HepG2 (cell line): ENCODE data around the gene SMO. TPM values are rescaled to one million over a fixed set of nuclear protein-coding genes. Genes with fewer than 3 reads are reported as not detected.

Source experiments
- ELK4 ChIP-seq: sonication (generic); formaldehyde crosslinking; IDR thresholded peaks from 2 replicates; pipeline ENCODE4 v1.9.0; 2021; ENCODE audit warnings: missing genetic modification reagents, borderline replicate concordance
- HDAC6 ChIP-seq: fragments of 200-600 bp; sonication (generic); IDR thresholded peaks from 2 replicates; pipeline ENCODE4 v1.7.0; 2017; ENCODE audit warnings: mild to moderate bottlenecking, antibody characterized with exemption, low read length, low read depth
- JARID2 ChIP-seq: sonication (generic); formaldehyde crosslinking; IDR thresholded peaks from 2 replicates; pipeline ENCODE4 v1.8.1; 2023; ENCODE audit warnings: missing genetic modification reagents, inconsistent platforms; ENCODE audit not compliant: insufficient replicate concordance
- NFIC ChIP-seq: IDR thresholded peaks from 2 replicates; pipeline ENCODE4 v1.6.1; 2012; ENCODE audit warnings: mild to moderate bottlenecking, low read length, inconsistent platforms
- PAXIP1 ChIP-seq: sonication (generic); formaldehyde crosslinking; conservative IDR thresholded peaks from 2 replicates; pipeline ENCODE4 v1.4.0; 2020; ENCODE audit warnings: mild to moderate bottlenecking, missing genetic modification reagents, moderate library complexity
- PHF5A ChIP-seq: IDR thresholded peaks from one replicate; pipeline ENCODE4 v1.6.1; 2018; ENCODE audit warnings: low read depth, missing genetic modification reagents; ENCODE audit not compliant: unreplicated experiment
- SCMH1 ChIP-seq: sonication (generic); formaldehyde crosslinking; IDR thresholded peaks from 2 replicates; pipeline ENCODE4 v1.9.0; 2021; ENCODE audit warnings: missing genetic modification reagents, mild to moderate bottlenecking, borderline replicate concordance
- SKI ChIP-seq: fragments of 450-650 bp; IDR thresholded peaks from one replicate; pipeline ENCODE4 v1.6.1; 2018; ENCODE audit warnings: mild to moderate bottlenecking; ENCODE audit not compliant: partially characterized antibody
- SMC3 ChIP-seq: IDR thresholded peaks from 2 replicates; pipeline ENCODE4 v1.6.1; 2011; ENCODE audit warnings: low read length, improper control_type of control experiment
- TCF12 ChIP-seq, 2 experiments: fragments of 450-650 bp in 1 of 2; sonication (generic) in 1 of 2; formaldehyde crosslinking in 1 of 2; IDR thresholded peaks; 2 replicates each; pipeline versions ENCODE4 v1.6.1 to v1.8.0; 2017 to 2022; ENCODE audit warnings: antibody characterized with exemption in 1 of 2, mild to moderate bottlenecking in 1 of 2, missing genetic modification reagents in 1 of 2, moderate library complexity in 1 of 2
- ZBTB21 ChIP-seq: sonication (generic); formaldehyde crosslinking; IDR thresholded peaks from 2 replicates; pipeline ENCODE4 v1.4.0; 2020; ENCODE audit warnings: missing genetic modification reagents
- ZNF124 ChIP-seq: sonication (generic); formaldehyde crosslinking; IDR thresholded peaks from 2 replicates; pipeline ENCODE4 v1.4.0; 2020; ENCODE audit warnings: missing genetic modification reagents
- ZNF180 ChIP-seq: sonication (generic); formaldehyde crosslinking; IDR thresholded peaks from 2 replicates; pipeline ENCODE4 v1.4.0; 2020; ENCODE audit warnings: low read depth, missing genetic modification reagents, borderline replicate concordance
- ZNF280B ChIP-seq: sonication (generic); formaldehyde crosslinking; IDR thresholded peaks from 2 replicates; pipeline ENCODE4 v1.5.0; 2020; ENCODE audit warnings: missing genetic modification reagents, mild to moderate bottlenecking, borderline replicate concordance
- ZNF784 ChIP-seq: sonication (generic); formaldehyde crosslinking; IDR thresholded peaks from 2 replicates; pipeline ENCODE4 v1.5.1; 2020; ENCODE audit warnings: missing genetic modification reagents, mild to moderate bottlenecking, borderline replicate concordance
- ZNF790 ChIP-seq: sonication (generic); formaldehyde crosslinking; IDR thresholded peaks from 2 replicates; pipeline ENCODE4 v1.8.0; 2022; ENCODE audit warnings: missing genetic modification reagents, mild to moderate bottlenecking, borderline replicate concordance
- ZNF800 ChIP-seq: sonication (generic); formaldehyde crosslinking; IDR thresholded peaks from 2 replicates; pipeline ENCODE4 v1.4.0; 2020; ENCODE audit warnings: missing genetic modification reagents
- ZSCAN29 ChIP-seq: sonication (generic); formaldehyde crosslinking; conservative IDR thresholded peaks from 2 replicates; pipeline ENCODE4 v1.4.0; 2020; ENCODE audit warnings: mild to moderate bottlenecking, missing genetic modification reagents
- ZSCAN31 ChIP-seq: sonication (generic); formaldehyde crosslinking; IDR thresholded peaks from 2 replicates; pipeline ENCODE4 v1.5.0; 2020; ENCODE audit warnings: low read depth, mild to moderate bottlenecking, missing genetic modification reagents
- polyA plus RNA-seq, 8 experiments: library from polyadenylated mRNA; depleted of rRNA in 3 of 8; stranded (reverse) in 7 of 8; unstranded in 1 of 8; fragments of >200 nt; fragmentation: Illumina TruSeq in 4 of 8; extraction: Trizol in 4 of 8; gene quantifications; 2 replicates each; pipeline versions ENCODE4 v1.2.1 to v1.2.3, GENCODE V29; 2011 to 2016; ENCODE audit warnings: low read depth in 4 of 8, missing spikeins in 1 of 8, mixed read lengths in 1 of 8; ENCODE audit not compliant: insufficient read depth in 1 of 8
- total RNA-seq, 5 experiments: library from RNA; depleted of rRNA; stranded (reverse); fragments of >200 nt; fragmentation: Illumina TruSeq; extraction: Trizol; gene quantifications; 2 replicates each; pipeline ENCODE4 v1.2.3, GENCODE V29; 2016; ENCODE audit warnings: low read depth in 1 of 5

Gene SMO
- total and polyA plus RNA-seq, 2 of the 13 experiments (the other 11 are each of a cell fraction or from before 2014, with no cell fraction given) = 23.8 to 32.3 TPM

- TF ChIP-seq ELK4 (CRISPR knock-in tag) (no peak), SKI (no peak), ZNF790 (CRISPR knock-in tag) (no peak), ZNF180 (CRISPR knock-in tag) (no peak), ZNF124 (CRISPR knock-in tag) (no peak), ZNF784 (no peak), PHF5A (no peak), SCMH1 (CRISPR knock-in tag) (no peak), SMC3 (peak; percentile 19; the same call in 1 of the 2 replicates), PAXIP1 (no peak), JARID2 (CRISPR knock-in tag) (no peak), HDAC6 (no peak), ZSCAN31 (CRISPR knock-in tag) (no peak), TCF12 (IDR thresholded peaks at IDR 0.05) (no peak), TCF12 (CRISPR knock-in tag; IDR thresholded peaks at IDR 0.05) (no peak), ZNF280B (CRISPR knock-in tag) (0 out of 2 replicates have a peak, but pooled peaks have one; percentile 65), NFIC (no peak), ZNF800 (no peak), ZSCAN29 (no peak), ZBTB21 (no peak)
Measured at GRCh38 chr7:129213828-129214227, 25.4 kb downstream of the SMO start (continued).
